ENCODE results near the gene SV2B. TPM values are rescaled to one million over a fixed set of nuclear protein-coding genes. Genes with fewer than 3 reads are reported as not detected.
A peak's percentile ranks its signal among the peaks of the same experiment; 100 is the strongest.

SV2B gene
- polyA plus RNA-seq, 2 of the 4 experiments (the other 2 are of a cell fraction) = 0.05 TPM; not detected in 1

- FAIRE-seq (no peak), DNase-seq (ENCODE audit: low read depth in 1 of 2, low spot score in 1 of 2) (no peak), ATAC-seq (no peak)
- Histone ChIP-seq H3K4me3 (no peak overlapping the region), H3K4me2 (no peak overlapping the region), H3K27ac (no peak overlapping the region), H3K9me3 (no peaks in the 10 kb centered on the region), H3K4me1 (no peaks in the 10 kb centered on the region)
- ChIA-PET POLR2A (no interaction called here), CTCF (interaction anchor here (0.7 to 4.5 kb wide), 11 partner anchors 9 to 262 kb away, joined by 3 to 59 read pairs (median 3); no protein-coding TSS in a partner anchor)
- 23% methylated on average over 3 of the region's 3 CpGs for WGBS (ENCODE audit: missing lambda C conversion rate)
- TF ChIP-seq JUNB (IDR thresholded peaks at IDR 0.05) (no peak), RNF2 (IDR thresholded peaks at IDR 0.05; ENCODE audit: borderline replicate concordance, low read depth) (no peak), CHD2 (IDR thresholded peaks at IDR 0.05; ENCODE audit: low read length, partially characterized antibody) (no peak), FOXS1 (CRISPR knock-in tag; IDR thresholded peaks at IDR 0.05) (no peak)
- TF ChIP-seq, protein P1, sequence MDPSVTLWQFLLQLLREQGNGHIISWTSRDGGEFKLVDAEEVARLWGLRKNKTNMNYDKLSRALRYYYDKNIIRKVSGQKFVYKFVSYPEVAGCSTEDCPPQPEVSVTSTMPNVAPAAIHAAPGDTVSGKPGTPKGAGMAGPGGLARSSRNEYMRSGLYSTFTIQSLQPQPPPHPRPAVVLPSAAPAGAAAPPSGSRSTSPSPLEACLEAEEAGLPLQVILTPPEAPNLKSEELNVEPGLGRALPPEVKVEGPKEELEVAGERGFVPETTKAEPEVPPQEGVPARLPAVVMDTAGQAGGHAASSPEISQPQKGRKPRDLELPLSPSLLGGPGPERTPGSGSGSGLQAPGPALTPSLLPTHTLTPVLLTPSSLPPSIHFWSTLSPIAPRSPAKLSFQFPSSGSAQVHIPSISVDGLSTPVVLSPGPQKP (IDR thresholded peaks at IDR 0.05; ENCODE audit: low read depth, low read length) = no peak
These were observed 123.8 kb downstream of the SV2B start for GRCh38 chr15:91223863-91224262.

DNA sequence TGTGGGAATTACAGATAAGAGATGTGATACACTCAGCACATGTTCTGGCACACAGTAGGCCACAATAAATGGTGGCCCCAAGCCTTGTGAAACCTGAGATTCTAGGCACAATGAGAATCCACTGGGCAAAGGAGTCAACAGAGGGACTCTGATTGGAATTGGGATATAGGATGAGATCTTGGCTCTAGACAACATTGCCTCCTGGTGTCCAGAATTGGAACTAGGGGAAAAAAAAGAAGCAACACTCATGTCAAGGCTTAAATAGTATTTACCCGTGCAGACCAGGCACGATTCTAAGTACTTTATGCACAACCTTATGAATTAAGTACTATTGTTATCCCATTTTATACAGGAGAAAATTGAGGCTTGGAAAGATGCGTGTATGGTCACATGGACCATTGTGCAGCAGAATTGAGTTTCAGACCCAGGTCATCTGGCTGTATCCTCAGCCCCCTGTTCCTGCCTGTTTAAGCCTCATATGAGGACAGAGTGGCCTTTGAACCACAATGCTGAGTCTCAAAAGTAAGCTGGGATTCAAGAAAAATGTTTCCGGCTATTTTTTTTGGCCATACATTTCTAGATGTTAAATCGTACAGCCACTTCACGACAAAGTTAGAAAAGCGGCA is 124.8 kb downstream of the SV2B start:
- Histone ChIP-seq H3K4me3 (no peak overlapping the region), H3K27ac (no peak overlapping the region), H3K4me1 (no peaks in the 10 kb centered on the region), H3K9me3 (no peaks in the 10 kb centered on the region), H3K4me2 (no peak overlapping the region)
- TF ChIP-seq JUN (IDR thresholded peaks at IDR 0.05) (no peak), RAD21 (conservative IDR thresholded peaks at IDR 0.05 in 1 of 2, IDR thresholded peaks at IDR 0.05 in 1 of 2) (peak; percentile 62 to 80; a peak in 4 of 5 replicates), TP53 (CRISPR knock-in tag; IDR thresholded peaks at IDR 0.05) (no peak), PHF8 (IDR thresholded peaks at IDR 0.05; ENCODE audit: borderline replicate concordance, low read depth) (no peak), RNF2 (IDR thresholded peaks at IDR 0.05; ENCODE audit: borderline replicate concordance, low read depth) (no peak), SMC3 (IDR thresholded peaks at IDR 0.05) (peak; percentile 65)
- TF ChIP-seq, protein P1 (IDR thresholded peaks at IDR 0.05; ENCODE audit: low read depth, low read length) = no peak
- TF ChIP-seq, protein P2, sequence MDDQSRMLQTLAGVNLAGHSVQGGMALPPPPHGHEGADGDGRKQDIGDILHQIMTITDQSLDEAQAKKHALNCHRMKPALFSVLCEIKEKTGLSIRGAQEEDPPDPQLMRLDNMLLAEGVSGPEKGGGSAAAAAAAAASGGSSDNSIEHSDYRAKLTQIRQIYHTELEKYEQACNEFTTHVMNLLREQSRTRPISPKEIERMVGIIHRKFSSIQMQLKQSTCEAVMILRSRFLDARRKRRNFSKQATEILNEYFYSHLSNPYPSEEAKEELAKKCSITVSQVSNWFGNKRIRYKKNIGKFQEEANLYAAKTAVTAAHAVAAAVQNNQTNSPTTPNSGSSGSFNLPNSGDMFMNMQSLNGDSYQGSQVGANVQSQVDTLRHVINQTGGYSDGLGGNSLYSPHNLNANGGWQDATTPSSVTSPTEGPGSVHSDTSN (IDR thresholded peaks at IDR 0.05) = no peak
- TF ChIP-seq, protein P3, sequence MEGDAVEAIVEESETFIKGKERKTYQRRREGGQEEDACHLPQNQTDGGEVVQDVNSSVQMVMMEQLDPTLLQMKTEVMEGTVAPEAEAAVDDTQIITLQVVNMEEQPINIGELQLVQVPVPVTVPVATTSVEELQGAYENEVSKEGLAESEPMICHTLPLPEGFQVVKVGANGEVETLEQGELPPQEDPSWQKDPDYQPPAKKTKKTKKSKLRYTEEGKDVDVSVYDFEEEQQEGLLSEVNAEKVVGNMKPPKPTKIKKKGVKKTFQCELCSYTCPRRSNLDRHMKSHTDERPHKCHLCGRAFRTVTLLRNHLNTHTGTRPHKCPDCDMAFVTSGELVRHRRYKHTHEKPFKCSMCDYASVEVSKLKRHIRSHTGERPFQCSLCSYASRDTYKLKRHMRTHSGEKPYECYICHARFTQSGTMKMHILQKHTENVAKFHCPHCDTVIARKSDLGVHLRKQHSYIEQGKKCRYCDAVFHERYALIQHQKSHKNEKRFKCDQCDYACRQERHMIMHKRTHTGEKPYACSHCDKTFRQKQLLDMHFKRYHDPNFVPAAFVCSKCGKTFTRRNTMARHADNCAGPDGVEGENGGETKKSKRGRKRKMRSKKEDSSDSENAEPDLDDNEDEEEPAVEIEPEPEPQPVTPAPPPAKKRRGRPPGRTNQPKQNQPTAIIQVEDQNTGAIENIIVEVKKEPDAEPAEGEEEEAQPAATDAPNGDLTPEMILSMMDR (IDR thresholded peaks at IDR 0.05) = peak; percentile 76
- peak; percentile 46 for FAIRE-seq
- peak; percentile 76 to 91 for ATAC-seq
- 45% methylated on average over 7 of the region's 7 CpGs for WGBS (ENCODE audit: missing lambda C conversion rate)
- DNase-seq (ENCODE audit: low read depth in 1 of 2, low spot score in 1 of 2) = peak; percentile 66 to 80
- POLR2A ChIA-PET = no interaction called here
- CTCF ChIA-PET = interaction anchor here (0.7 to 4.5 kb wide), 13 partner anchors 10 to 263 kb away, joined by 3 to 59 read pairs (median 3); no protein-coding TSS in a partner anchor

- POLR2A ChIA-PET = no interaction called here
- Histone ChIP-seq H3K4me3 (no peak overlapping the region), H3K27ac (no peak overlapping the region), H3K9me3 (no peaks in the 10 kb centered on the region), H3K4me2 (no peak overlapping the region), H3K4me1 (no peaks in the 10 kb centered on the region)
- ATAC-seq (no peak), FAIRE-seq (no peak), DNase-seq (ENCODE audit: low read depth in 1 of 2, low spot score in 1 of 2) (no peak)
- TF ChIP-seq, protein P1 (IDR thresholded peaks at IDR 0.05; ENCODE audit: low read depth, low read length) = no peak
- TF ChIP-seq, protein P4, sequence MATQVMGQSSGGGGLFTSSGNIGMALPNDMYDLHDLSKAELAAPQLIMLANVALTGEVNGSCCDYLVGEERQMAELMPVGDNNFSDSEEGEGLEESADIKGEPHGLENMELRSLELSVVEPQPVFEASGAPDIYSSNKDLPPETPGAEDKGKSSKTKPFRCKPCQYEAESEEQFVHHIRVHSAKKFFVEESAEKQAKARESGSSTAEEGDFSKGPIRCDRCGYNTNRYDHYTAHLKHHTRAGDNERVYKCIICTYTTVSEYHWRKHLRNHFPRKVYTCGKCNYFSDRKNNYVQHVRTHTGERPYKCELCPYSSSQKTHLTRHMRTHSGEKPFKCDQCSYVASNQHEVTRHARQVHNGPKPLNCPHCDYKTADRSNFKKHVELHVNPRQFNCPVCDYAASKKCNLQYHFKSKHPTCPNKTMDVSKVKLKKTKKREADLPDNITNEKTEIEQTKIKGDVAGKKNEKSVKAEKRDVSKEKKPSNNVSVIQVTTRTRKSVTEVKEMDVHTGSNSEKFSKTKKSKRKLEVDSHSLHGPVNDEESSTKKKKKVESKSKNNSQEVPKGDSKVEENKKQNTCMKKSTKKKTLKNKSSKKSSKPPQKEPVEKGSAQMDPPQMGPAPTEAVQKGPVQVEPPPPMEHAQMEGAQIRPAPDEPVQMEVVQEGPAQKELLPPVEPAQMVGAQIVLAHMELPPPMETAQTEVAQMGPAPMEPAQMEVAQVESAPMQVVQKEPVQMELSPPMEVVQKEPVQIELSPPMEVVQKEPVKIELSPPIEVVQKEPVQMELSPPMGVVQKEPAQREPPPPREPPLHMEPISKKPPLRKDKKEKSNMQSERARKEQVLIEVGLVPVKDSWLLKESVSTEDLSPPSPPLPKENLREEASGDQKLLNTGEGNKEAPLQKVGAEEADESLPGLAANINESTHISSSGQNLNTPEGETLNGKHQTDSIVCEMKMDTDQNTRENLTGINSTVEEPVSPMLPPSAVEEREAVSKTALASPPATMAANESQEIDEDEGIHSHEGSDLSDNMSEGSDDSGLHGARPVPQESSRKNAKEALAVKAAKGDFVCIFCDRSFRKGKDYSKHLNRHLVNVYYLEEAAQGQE (IDR thresholded peaks at IDR 0.05) = no peak
- TF ChIP-seq HOXA7 (CRISPR knock-in tag; IDR thresholded peaks at IDR 0.05) (no peak), RCOR1 (IDR thresholded peaks at IDR 0.05; ENCODE audit: low read depth, low read length) (no peak)
- WGBS (ENCODE audit: missing lambda C conversion rate) = 13% methylated on average over 5 of the region's 5 CpGs
- CTCF ChIA-PET = interaction anchor here (1.1 to 4.5 kb wide), 7 partner anchors 11 to 176 kb away, joined by 3 to 59 read pairs (median 5); no protein-coding TSS in a partner anchor
These were observed 125.7 kb downstream of the SV2B start for GRCh38 chr15:91225741-91226140.
